GM20000 (cell line): Measurements from ENCODE around the gene EGFR.

Experiments used
- DNase-seq: peaks from one replicate; pipeline ENCODE4 v3.0.0; 2012; ENCODE audit warnings: low spot score
- CTCF ChIP-seq: IDR thresholded peaks from 2 replicates; pipeline ENCODE4 v1.5.1; 2012; ENCODE audit warnings: mild to moderate bottlenecking, control low read depth; ENCODE audit errors: extremely low read depth, missing control alignments

Gene EGFR

GRCh38 chr7:55260676-55261385, 242.0 kb downstream of the EGFR start:
- no peak for DNase-seq
- no peak for TF ChIP-seq CTCF
